NCI-H1694 treated with DMSO at 0.1 percent for 48 hours (cell line): ENCODE measurements around the gene DPH7.
"Not testable (repeated sequence)": the region's sequence is repeated elsewhere in the genome, so short reads cannot be mapped to it uniquely, and the experiment has no call there.

Source experiments
- DNase-seq: peaks from one replicate; lab custom pipeline; 2025; lab: John Stamatoyannopoulos, UW

Gene DPH7

GRCh38 chr9:137545123-137545522 lies 33.6 kb downstream of the DPH7 start:
- no peak for DNase-seq

- DNase-seq: no peak
Measured at GRCh38 chr9:137544176-137544760, 34.5 kb downstream of the DPH7 start.

GRCh38 chr9:137543237-137543963 lies 35.3 kb downstream of the DPH7 start:
- no peak for DNase-seq

- no peak for DNase-seq
Measured at GRCh38 chr9:137542486-137542885, 36.2 kb downstream of the DPH7 start.

GRCh38 chr9:137540536-137540935 lies 38.2 kb downstream of the DPH7 start:
- DNase-seq: no peak

- no peak for DNase-seq
Measured at GRCh38 chr9:137538058-137538457, 40.7 kb downstream of the DPH7 start.

- DNase-seq: not testable (repeated sequence)
Measured at GRCh38 chr9:137536594-137537131, 42.1 kb downstream of the DPH7 start.

- no peak for DNase-seq
Measured at GRCh38 chr9:137535120-137535428, 43.7 kb downstream of the DPH7 start.

GRCh38 chr9:137534256-137535119 lies 44.2 kb downstream of the DPH7 start:
- DNase-seq: peak; percentile 35

- DNase-seq: not testable (repeated sequence)
Measured at GRCh38 chr9:137532891-137533468, 45.7 kb downstream of the DPH7 start.

- DNase-seq: no peak
Measured at GRCh38 chr9:137531099-137531765, 47.5 kb downstream of the DPH7 start.

GRCh38 chr9:137530331-137530730 lies 48.4 kb downstream of the DPH7 start:
- DNase-seq: no peak

- no peak for DNase-seq
Measured at GRCh38 chr9:137524981-137525317, 53.8 kb downstream of the DPH7 start.

GRCh38 chr9:137524161-137524980 lies 54.4 kb downstream of the DPH7 start:
- DNase-seq: no peak

GRCh38 chr9:137522746-137523455 lies 55.8 kb downstream of the DPH7 start:
- DNase-seq: no peak

GRCh38 chr9:137521405-137521985 lies 57.2 kb downstream of the DPH7 start:
- no peak for DNase-seq

GRCh38 chr9:137520614-137521404 lies 57.9 kb downstream of the DPH7 start:
- DNase-seq: no peak

- DNase-seq: no peak
Measured at GRCh38 chr9:137519553-137519952, 59.2 kb downstream of the DPH7 start.
